Muscle of back (tissue), 11 donors: ENCODE data around the gene ZNF417. TPM values are rescaled to one million over a fixed set of nuclear protein-coding genes. Genes with fewer than 3 reads are reported as not detected.
"Not testable (repeated sequence)": the region's sequence is repeated elsewhere in the genome, so short reads cannot be mapped to it uniquely, and the experiment has no call there.

Experiments
- DNase-seq, 3 donors: peaks; one replicate each; pipeline versions ENCODE4 v3.0.0 to v3.0.0-alpha.2; 2013
- polyA plus RNA-seq, 10 donors: library from polyadenylated mRNA; unstranded; fragments of 120-200 nt; gene quantifications; one replicate each; pipeline ENCODE4 v1.2.1, GENCODE V29; 2013; ENCODE audit not compliant: insufficient read length in 10 of 10

ZNF417 gene
- polyA plus RNA-seq, 10 donors: 9.2 to 18.8 (median 11.9) TPM

DNA sequence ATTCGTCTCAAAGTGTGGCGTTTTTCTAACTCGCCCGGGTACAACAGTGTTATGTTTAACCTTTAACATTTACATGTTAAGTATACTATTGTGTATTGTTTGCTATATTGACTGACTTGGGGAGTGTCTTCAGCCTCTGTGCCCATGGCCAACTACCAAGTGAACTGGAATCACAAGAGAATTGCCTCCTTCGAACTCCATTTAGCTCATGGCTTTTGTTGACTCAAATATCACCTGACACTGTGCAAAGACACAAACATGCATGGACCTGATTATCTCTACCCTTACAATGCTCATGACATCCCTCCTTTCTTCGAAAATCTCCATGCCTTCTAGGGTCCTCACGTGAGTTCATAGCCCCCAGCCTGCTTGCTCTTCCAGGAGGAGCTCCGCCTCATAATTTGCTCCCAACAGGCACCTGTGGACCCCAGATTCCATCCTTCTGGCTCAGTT, 28.3 kb downstream of the ZNF417 start:
- DNase-seq: peak in 1 of 3 donors; percentile 42

DNA sequence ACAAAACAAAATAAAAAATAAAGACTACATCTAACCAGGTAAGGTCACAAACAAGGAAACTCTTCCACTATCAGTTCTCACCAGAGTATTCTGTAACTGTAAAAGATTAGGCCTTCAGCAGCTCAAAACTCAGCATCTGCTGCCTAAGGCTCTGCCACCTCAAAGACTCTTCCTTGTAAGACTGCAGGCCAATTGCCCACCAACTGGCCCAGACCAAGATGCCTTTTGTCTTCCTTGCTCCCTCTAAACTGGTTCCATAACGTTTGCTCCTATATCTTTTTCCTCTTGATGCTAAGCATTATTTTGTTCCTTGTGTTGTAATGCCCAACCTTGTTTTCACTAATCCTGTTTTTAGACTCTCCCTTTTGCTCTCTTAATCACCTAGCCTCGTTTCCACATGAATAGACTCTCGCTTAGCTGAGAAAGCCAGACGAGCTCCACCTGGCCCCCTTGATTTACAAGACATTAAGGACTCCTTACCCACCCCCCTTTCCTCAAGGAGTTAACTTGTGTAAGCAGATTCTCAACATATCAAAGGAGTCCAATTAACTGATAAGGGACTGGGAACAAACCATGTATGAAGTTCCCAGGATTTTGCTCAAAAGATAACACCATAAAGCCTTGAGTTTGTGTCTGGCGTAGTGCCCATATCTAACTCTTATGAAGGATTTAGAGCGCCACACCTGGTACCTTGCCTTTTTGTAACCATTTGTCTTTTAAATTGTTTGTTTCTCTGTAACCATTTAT, 29.0 kb downstream of the ZNF417 start:
- no peak for DNase-seq

DNA sequence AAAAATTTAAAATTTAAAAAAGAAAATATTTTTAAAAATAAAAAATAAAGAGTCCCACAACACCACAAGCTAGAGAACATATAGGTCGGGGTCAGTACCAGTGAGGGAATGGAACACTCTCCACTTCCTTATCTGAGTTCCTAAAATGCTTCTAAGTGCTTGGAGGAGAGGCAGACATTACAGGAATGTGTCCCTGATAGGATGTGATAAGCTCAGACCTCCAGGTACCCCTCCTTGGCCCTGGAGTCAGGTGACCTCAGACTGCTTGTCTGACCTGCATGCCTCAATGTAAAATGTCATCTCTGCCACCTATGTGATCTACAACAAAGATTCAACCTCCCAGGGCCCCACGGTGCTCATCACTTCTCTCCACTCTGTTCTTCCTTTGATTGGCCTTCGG, 30.3 kb downstream of the ZNF417 start:
- DNase-seq: no peak

DNA sequence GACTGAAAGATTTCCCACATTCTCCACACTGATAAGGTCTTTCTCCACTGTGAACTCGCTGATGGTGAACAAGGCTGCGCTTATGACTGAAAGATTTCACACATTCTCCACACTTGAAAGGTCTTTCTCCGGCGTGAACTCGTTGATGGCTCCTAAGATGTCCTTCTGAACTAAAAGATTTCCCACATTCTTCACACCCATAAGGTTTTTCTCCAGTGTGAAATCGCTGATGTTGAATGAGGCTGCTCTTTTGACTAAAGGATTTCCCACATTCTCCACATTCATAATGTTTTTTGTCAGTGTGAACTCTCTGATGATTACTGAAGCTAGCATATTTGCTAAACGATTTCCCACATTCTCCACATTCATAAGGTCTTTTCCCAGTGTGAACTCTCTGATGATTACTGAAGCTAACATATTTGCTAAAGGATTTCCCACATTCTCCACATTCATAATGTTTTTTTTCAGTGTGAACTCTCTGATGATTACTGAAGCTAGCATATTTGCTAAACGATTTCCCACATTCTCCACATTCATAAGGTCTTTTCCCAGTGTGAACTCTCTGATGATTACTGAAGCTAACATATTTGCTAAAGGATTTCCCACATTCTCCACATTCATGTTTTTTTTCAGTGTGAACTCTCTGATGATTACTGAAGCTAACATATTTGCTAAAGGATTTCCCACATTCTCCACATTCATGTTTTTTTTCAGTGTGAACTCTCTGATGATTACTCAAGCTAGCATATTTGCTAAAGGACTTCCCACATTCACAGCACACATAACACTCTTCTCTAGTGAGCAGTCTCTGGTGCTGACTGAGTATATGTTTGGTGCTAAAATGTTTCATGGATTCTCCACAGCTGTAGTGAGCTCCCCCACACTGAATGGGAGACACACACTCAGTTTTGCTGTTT, 42.3 kb downstream of the ZNF417 start:
- not testable (repeated sequence) for DNase-seq

DNA sequence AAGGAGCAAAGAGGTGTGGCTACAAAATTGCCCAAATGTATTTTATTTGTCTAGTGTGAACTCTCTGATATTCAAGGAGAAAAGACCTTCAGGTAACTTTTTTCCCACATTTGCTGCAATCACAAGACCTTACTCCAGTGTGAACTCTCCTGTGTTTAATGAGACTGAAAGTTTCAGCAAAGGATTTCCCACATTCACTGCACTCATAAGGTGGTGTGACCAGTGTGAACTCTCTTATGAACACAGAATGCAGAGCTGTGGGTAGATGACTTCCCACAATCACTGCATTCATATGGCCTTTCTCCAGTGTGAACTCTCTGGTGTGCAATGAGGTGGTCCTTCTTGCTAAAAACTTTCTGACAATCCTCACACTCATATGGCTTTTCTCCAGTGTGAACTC, 43.9 kb downstream of the ZNF417 start:
- no peak for DNase-seq

DNA sequence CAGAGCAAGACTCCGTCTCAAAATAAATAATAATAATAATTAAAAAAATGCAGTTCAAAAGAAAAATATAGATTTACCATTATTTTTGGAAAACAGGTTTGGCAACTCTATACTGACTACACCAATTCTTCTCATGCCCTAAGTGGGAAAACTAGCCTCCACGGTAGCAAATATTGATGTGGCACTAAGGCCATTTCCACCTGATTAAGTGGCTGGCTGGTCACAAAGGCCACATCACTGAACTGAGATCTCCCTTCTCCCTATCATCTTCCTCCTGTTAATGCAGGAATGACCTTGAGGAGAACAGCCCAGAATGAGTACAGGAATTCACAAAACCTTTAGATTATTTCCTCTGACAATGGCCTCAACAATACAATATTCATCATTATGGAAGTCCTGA, 46.2 kb downstream of the ZNF417 start:
- DNase-seq: no peak

DNA sequence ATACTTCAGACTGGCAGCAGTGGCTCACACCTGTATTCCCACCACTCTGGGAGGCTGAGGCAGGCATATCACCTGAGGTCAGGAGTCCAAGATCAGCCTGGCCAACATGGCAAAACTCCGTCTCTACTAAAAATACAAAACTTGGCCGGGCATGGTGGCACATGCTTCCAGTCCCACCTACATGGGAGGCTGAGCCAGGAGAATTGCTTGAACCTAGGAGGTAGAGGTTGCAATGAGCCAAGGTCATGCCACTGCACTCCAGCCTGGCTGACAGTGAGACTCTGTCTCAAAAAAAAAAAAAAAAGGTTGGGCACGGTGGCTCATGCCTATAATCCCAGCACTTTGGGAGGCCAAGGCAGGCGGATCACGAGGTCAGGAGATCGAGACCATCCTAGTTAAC, 46.7 kb downstream of the ZNF417 start:
- DNase-seq: not testable (repeated sequence)

DNA sequence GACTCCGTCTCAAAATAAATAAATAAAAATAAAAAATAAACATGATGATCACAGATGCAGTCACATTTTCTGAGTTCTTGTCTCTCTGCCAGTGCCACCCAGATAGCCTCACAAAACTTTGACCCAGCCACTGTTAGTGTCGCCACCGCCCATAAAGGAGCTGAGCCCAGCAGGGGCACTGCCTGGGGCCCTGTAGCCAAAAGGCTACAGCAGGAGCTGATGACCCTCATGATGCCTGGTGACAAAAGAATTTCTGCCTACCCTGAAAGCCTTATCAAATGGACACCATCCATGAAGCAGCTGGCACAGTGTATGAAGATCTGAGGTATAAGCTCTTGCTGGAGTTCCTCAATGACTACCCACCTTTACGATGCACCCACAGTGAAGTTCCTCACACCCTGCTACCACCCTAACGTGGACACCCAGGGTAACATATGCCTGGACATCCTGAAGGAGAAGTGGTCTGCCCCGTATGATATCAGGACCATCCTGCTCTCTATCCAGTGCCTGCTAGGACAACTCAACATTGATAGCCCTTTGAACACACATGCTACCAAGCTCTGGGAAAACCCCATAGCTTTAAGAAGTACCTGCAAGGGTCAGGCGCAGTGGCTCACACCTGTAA, 48.4 kb downstream of the ZNF417 start:
- DNase-seq: no peak

Other genes with a start within 250 kb of the ZNF417 start
- under 1 TPM in 2 of 10 donors, not detected in 8; 0.11 TPM for gene ZSCAN4, start 247.7 kb downstream of the ZNF417 start, polyA plus RNA-seq
- 1 to 10 TPM; 4.4 to 7.3 (median 6.4) TPM for gene ZNF551, start 234.6 kb downstream of the ZNF417 start, polyA plus RNA-seq
- gene ZNF154, start 207.4 kb downstream of the ZNF417 start, polyA plus RNA-seq: 10 to 100 TPM in 7 of 10 donors, 1 to 10 TPM in 3; 8.0 to 17.6 (median 11.1) TPM
- gene ZNF671, start 189.0 kb downstream of the ZNF417 start, polyA plus RNA-seq: 10 to 100 TPM in 1 of 10 donors, 1 to 10 TPM in 9; 5.3 to 10.6 (median 8.0) TPM
- 10 to 100 TPM; 10.7 to 19.7 (median 14.9) TPM for gene ZNF776, start 169.8 kb downstream of the ZNF417 start, polyA plus RNA-seq
- 10 to 100 TPM in 9 of 10 donors, 1 to 10 TPM in 1; 9.5 to 15.2 (median 11.8) TPM for gene ZNF586, start 146.9 kb downstream of the ZNF417 start, polyA plus RNA-seq
- gene ZNF552, start 101.7 kb downstream of the ZNF417 start, polyA plus RNA-seq: 1 to 10 TPM; 2.1 to 6.4 (median 3.9) TPM
- 1 to 10 TPM; 3.3 to 7.5 (median 5.4) TPM for gene ZNF587B, start 86.3 kb downstream of the ZNF417 start, polyA plus RNA-seq
- gene ZNF587, start 66.7 kb downstream of the ZNF417 start, polyA plus RNA-seq: 10 to 100 TPM in 8 of 10 donors, 1 to 10 TPM in 2; 9.0 to 24.7 (median 14.7) TPM
- gene ZNF814, start 27.6 kb downstream of the ZNF417 start, polyA plus RNA-seq: 10 to 100 TPM; 13.7 to 34.6 (median 24.3) TPM
- 10 to 100 TPM in 5 of 10 donors, 1 to 10 TPM in 5; 6.0 to 19.1 (median 9.6) TPM for gene ZNF418, start 18.8 kb upstream of the ZNF417 start, polyA plus RNA-seq
- gene ZNF256, start 31.1 kb upstream of the ZNF417 start, polyA plus RNA-seq: 1 to 10 TPM; 3.8 to 7.0 (median 6.0) TPM
- 1 to 10 TPM in 5 of 10 donors, under 1 TPM in 5; 0.49 to 3.2 (median 1.0) TPM for gene C19orf18, start 57.9 kb upstream of the ZNF417 start, polyA plus RNA-seq
- gene ZNF606, start 86.2 kb upstream of the ZNF417 start, polyA plus RNA-seq: 10 to 100 TPM in 8 of 10 donors, 1 to 10 TPM in 2; 9.1 to 14.2 (median 11.8) TPM
- 1 to 10 TPM in 4 of 10 donors, under 1 TPM in 6; 0.48 to 1.5 (median 0.91) TPM for gene ZSCAN1, start 117.4 kb upstream of the ZNF417 start, polyA plus RNA-seq
- 10 to 100 TPM in 9 of 10 donors, 1 to 10 TPM in 1; 9.9 to 19.1 (median 13.7) TPM for gene ZNF135, start 142.7 kb upstream of the ZNF417 start, polyA plus RNA-seq
- 10 to 100 TPM; 50.1 to 66.8 (median 56.6) TPM for gene ZSCAN18, start 181.6 kb upstream of the ZNF417 start, polyA plus RNA-seq
- 10 to 100 TPM; 10.5 to 14.5 (median 11.5) TPM for gene ZNF329, start 234.2 kb upstream of the ZNF417 start, polyA plus RNA-seq